Large intestine (tissue), 1 donor: ENCODE results near the gene MRGPRX1. TPM values are rescaled to one million over a fixed set of nuclear protein-coding genes. Genes with fewer than 3 reads are reported as not detected.

Experiments
- polyA plus RNA-seq: library from polyadenylated mRNA; unstranded; fragments of 120-200 nt; gene quantifications from one replicate; pipeline ENCODE4 v1.2.1, GENCODE V29; 2013

The MRGPRX1 gene
- polyA plus RNA-seq, 1 donor, result not detected

Other genes starting within 250 kb of the MRGPRX1 start
- gene TMEM86A, start 240.6 kb downstream of the MRGPRX1 start, polyA plus RNA-seq, result 1.6 TPM
- 1.5 TPM for gene IGSF22, start 213.2 kb downstream of the MRGPRX1 start, polyA plus RNA-seq
- 1.2 TPM for gene PTPN5, start 147.6 kb downstream of the MRGPRX1 start, polyA plus RNA-seq
- gene MRGPRX2, start 121.3 kb upstream of the MRGPRX1 start, polyA plus RNA-seq, result not detected
- gene ZDHHC13, start 177.8 kb upstream of the MRGPRX1 start, polyA plus RNA-seq, result 22.3 TPM